ENCODE data around the gene RIPK4. TPM values are rescaled to one million over a fixed set of nuclear protein-coding genes. Genes with fewer than 3 reads are reported as not detected.
A peak's percentile ranks its signal among the peaks of the same experiment; 100 is the strongest.

RIPK4 gene
- total RNA-seq, 1 experiment from 2014 or later: 24.1 TPM

DNA sequence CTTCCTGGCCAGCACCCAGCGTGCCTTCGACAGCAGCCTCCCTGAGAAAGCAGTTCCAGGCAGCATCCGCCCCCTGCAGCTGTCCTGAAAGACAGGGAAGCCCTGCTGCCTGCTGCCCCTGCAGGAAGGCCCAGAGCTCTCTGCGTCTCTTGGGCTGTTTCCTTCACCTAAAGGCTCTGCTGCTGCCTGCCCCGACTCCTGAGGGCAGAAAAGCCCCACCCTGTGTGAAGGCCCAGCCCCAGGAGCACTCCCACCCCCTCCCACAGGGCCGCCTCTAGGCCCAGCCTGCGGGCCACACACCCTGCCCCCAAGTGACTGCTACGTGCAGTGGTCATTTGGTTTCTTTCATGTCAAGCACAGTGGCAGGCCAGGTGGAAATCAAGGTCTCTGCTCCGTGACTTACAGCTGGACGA is 12.4 kb downstream of the RIPK4 start:
- POLR2A ChIA-PET: no interaction called here
- no peak for DNase-seq
- no TSS peak for BruUV-seq (replicated peaks)
- H3K4me1 ChIP-seq: peaks cover 39% of the 10 kb centered on the region
- CTCF ChIA-PET: interaction anchor here (1.6 kb wide), 1 partner anchor 142 kb away, joined by 4 read pairs; no protein-coding TSS in a partner anchor
- no peaks in the 10 kb centered on the region for H3K27me3 ChIP-seq (replicated peaks; ENCODE audit: control insufficient read depth, insufficient read depth, low read length)
- H3K36me3 ChIP-seq (ENCODE audit: control insufficient read depth, insufficient read depth, low read length): peaks cover 1% of the 10 kb centered on the region
- Mint-ChIP-seq H3K36me3 (ENCODE audit: insufficient read depth, unreplicated experiment) (peaks cover 82% of the 10 kb centered on the region), H3K27me3 (ENCODE audit: insufficient read depth, unreplicated experiment) (no peaks in the 10 kb centered on the region), H3K4me1 (ENCODE audit: low read depth, unreplicated experiment) (peaks cover 28% of the 10 kb centered on the region), H3K4me3 (ENCODE audit: unreplicated experiment) (no peak overlapping the region), H3K9me3 (ENCODE audit: unreplicated experiment) (no peaks in the 10 kb centered on the region), H3K27ac (ENCODE audit: unreplicated experiment) (peak overlapping the region; percentile 29)
- no peak overlapping the region for H3K4me3 ChIP-seq (ENCODE audit: low read depth, low read length)
- H3K9me3 ChIP-seq: no peaks in the 10 kb centered on the region
- TF ChIP-seq, protein P1, sequence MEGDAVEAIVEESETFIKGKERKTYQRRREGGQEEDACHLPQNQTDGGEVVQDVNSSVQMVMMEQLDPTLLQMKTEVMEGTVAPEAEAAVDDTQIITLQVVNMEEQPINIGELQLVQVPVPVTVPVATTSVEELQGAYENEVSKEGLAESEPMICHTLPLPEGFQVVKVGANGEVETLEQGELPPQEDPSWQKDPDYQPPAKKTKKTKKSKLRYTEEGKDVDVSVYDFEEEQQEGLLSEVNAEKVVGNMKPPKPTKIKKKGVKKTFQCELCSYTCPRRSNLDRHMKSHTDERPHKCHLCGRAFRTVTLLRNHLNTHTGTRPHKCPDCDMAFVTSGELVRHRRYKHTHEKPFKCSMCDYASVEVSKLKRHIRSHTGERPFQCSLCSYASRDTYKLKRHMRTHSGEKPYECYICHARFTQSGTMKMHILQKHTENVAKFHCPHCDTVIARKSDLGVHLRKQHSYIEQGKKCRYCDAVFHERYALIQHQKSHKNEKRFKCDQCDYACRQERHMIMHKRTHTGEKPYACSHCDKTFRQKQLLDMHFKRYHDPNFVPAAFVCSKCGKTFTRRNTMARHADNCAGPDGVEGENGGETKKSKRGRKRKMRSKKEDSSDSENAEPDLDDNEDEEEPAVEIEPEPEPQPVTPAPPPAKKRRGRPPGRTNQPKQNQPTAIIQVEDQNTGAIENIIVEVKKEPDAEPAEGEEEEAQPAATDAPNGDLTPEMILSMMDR (IDR thresholded peaks at IDR 0.05; ENCODE audit: insufficient read depth in 1 of 2, low read depth in 1 of 2, low read length in 1 of 2, severe bottlenecking in 1 of 2, unreplicated experiment in 1 of 2): peak in 1 of 2 experiments; percentile 1
- intact Hi-C loops (cut with micrococcal nuclease; ENCODE audit: unreplicated experiment): loop anchor here (5.0 kb wide), 1 partner anchor 77 kb away; no protein-coding TSS in a partner anchor

DNA sequence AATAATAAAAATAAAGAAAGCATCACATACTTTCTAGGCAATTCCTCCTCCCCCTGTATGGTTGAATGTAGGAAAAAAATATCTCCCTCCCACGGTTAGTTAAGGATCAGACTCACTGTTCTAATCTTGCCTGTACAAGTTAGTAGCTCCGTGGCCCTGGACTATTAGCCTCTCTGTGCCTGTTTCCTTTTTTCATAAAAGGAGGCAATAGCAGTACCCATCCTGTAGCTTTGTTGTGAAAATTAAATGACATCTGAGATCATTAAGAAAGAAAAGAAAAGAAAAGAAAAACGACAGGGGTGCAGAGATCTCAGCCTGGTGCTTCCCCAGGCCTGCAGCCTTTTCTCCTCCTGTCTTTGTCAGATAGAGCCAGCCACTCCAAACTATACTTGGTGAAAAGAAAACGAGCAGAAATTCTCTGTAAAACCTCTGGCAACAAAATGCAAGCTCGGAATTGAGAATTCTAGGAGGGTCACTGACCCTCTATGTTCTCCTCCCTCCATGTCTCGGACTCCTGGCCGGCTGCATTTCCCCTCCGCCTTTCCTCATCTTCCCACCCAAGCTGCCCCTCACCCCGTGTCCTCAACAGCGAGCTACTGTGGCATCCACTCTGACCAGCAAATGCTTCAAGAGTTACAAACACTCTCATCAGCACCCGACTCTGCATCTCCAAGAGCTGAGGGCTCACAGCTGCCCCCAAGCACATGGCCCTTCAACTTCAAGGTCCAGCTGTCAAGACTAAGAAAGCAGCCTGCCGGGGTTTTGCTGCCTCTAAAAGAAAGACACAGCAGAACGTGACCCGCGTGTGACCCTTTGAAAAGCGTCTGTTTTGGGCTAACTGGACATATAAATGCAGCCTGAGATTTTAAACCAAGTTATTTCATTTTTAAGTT is 13.6 kb downstream of the RIPK4 start:
- peak overlapping the region; percentile 39 for H3K27ac Mint-ChIP-seq (ENCODE audit: unreplicated experiment)
- TF ChIP-seq, protein P1 (IDR thresholded peaks at IDR 0.05; ENCODE audit: insufficient read depth in 1 of 2, low read depth in 1 of 2, low read length in 1 of 2, severe bottlenecking in 1 of 2, unreplicated experiment in 1 of 2): no peak
- Histone ChIP-seq H3K36me3 (ENCODE audit: control insufficient read depth, insufficient read depth, low read length) (peaks cover 1% of the 10 kb centered on the region), H3K4me1 (peaks cover 39% of the 10 kb centered on the region), H3K27me3 (replicated peaks; ENCODE audit: control insufficient read depth, insufficient read depth, low read length) (no peaks in the 10 kb centered on the region), H3K9me3 (no peaks in the 10 kb centered on the region), H3K4me3 (ENCODE audit: low read depth, low read length) (no peak overlapping the region)
- no peaks in the 10 kb centered on the region for H3K9me3 Mint-ChIP-seq (ENCODE audit: unreplicated experiment)
- H3K27me3 Mint-ChIP-seq (ENCODE audit: insufficient read depth, unreplicated experiment): no peaks in the 10 kb centered on the region
- ChIA-PET CTCF (interaction anchor here (1.6 kb wide), 1 partner anchor 141 kb away, joined by 4 read pairs; no protein-coding TSS in a partner anchor), POLR2A (interaction anchor here (0.5 kb wide), 1 partner anchor 15 kb away, joined by 3 read pairs; no protein-coding TSS in a partner anchor)
- BruUV-seq (replicated peaks): no TSS peak
- H3K4me3 Mint-ChIP-seq (ENCODE audit: unreplicated experiment): no peak overlapping the region
- DNase-seq: no peak
- H3K36me3 Mint-ChIP-seq (ENCODE audit: insufficient read depth, unreplicated experiment): peaks cover 89% of the 10 kb centered on the region
- intact Hi-C loops (cut with micrococcal nuclease; ENCODE audit: unreplicated experiment): loop anchor here (5.0 kb wide), 1 partner anchor 76 kb away; no protein-coding TSS in a partner anchor
- H3K4me1 Mint-ChIP-seq (ENCODE audit: low read depth, unreplicated experiment): peaks cover 28% of the 10 kb centered on the region

DNA sequence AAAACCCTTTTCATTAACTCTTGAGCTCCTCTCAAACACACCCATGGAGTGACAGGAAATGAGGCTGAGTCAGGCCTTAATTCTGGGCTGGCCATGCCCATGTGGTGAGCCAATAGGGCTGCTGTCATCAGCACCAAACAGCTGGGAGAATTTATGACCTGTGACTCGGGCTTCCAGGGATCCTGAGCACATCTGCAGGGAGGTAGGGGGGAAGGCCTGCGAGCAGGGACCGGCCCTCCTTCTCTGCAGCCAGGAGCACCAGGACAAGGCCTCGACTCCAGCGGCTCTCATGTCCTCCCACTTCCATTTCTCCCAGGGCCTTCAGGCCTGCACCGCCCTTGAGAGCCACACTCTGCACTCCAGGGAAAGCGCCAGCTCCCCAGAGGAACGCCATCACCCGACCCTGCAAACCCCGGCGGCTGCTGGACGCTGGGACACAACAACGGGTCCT is 14.6 kb downstream of the RIPK4 start:
- peaks cover 95% of the 10 kb centered on the region for H3K36me3 Mint-ChIP-seq (ENCODE audit: insufficient read depth, unreplicated experiment)
- no peaks in the 10 kb centered on the region for H3K9me3 Mint-ChIP-seq (ENCODE audit: unreplicated experiment)
- intact Hi-C loops (cut with micrococcal nuclease; ENCODE audit: unreplicated experiment): loop anchor here (5.0 kb wide), 1 partner anchor 75 kb away; no protein-coding TSS in a partner anchor
- no peak for DNase-seq
- H3K27ac Mint-ChIP-seq (ENCODE audit: unreplicated experiment): peak overlapping the region; percentile 39
- BruUV-seq (replicated peaks): no TSS peak
- peaks cover 28% of the 10 kb centered on the region for H3K4me1 Mint-ChIP-seq (ENCODE audit: low read depth, unreplicated experiment)
- POLR2A ChIA-PET: interaction anchor here (0.5 to 0.8 kb wide), 3 partner anchors 12 to 37 kb away, joined by 3 to 4 read pairs (median 3); no protein-coding TSS in a partner anchor
- H3K27me3 Mint-ChIP-seq (ENCODE audit: insufficient read depth, unreplicated experiment): no peaks in the 10 kb centered on the region
- peak overlapping the region; percentile 1 for H3K4me3 Mint-ChIP-seq (ENCODE audit: unreplicated experiment)
- Histone ChIP-seq H3K9me3 (no peaks in the 10 kb centered on the region), H3K4me1 (peaks cover 39% of the 10 kb centered on the region), H3K27me3 (replicated peaks; ENCODE audit: control insufficient read depth, insufficient read depth, low read length) (no peaks in the 10 kb centered on the region), H3K4me3 (ENCODE audit: low read depth, low read length) (no peak overlapping the region), H3K36me3 (ENCODE audit: control insufficient read depth, insufficient read depth, low read length) (peaks cover 4% of the 10 kb centered on the region)
- TF ChIP-seq, protein P1 (IDR thresholded peaks at IDR 0.05; ENCODE audit: insufficient read depth in 1 of 2, low read depth in 1 of 2, low read length in 1 of 2, severe bottlenecking in 1 of 2, unreplicated experiment in 1 of 2): no peak
- CTCF ChIA-PET: interaction anchor here (3.2 to 3.9 kb wide), 2 partner anchors 12 to 140 kb away, joined by 10 to 23 read pairs; no protein-coding TSS in a partner anchor
